Lower leg skin (tissue), 3 donors: ENCODE measurements around the gene GPC6.

Source experiments
- POLR2A ChIP-seq, 2 donors: fragments of 450-650 bp; IDR thresholded peaks; one replicate each; pipeline ENCODE4 v1.6.1; 2016 to 2017; ENCODE audit warnings: antibody characterized with exemption in 2 of 2, mild to moderate bottlenecking in 1 of 2, moderate library complexity in 1 of 2
- TF ChIP-seq, protein P1 (sequence below), 3 donors: fragments of 450-650 bp; IDR thresholded peaks; one replicate each; pipeline ENCODE4 v1.5.1; 2016; ENCODE audit warnings: antibody characterized with exemption in 3 of 3, mild to moderate bottlenecking in 3 of 3, moderate library complexity in 2 of 3

DNA sequence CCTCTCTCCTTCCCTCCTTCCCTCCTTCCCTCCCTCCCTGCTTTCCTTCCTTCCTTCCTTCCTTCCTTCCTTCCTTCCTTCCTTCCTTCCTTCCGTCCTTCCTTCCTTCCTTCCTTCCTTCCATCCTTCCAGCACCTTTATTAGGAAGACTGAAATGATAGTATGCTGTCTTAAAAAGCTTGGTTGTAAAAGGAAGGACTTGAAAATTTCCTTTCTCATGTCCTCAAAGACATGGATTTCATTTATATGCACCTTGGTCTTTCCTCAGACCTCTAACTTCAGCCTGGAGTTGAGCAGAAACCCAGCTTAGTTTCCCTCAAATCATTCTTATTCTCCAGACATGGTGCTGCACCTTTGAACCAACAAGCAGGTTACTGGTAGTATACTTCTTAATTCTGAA, 141.7 kb downstream of the GPC6 start:
- TF ChIP-seq, protein P1, sequence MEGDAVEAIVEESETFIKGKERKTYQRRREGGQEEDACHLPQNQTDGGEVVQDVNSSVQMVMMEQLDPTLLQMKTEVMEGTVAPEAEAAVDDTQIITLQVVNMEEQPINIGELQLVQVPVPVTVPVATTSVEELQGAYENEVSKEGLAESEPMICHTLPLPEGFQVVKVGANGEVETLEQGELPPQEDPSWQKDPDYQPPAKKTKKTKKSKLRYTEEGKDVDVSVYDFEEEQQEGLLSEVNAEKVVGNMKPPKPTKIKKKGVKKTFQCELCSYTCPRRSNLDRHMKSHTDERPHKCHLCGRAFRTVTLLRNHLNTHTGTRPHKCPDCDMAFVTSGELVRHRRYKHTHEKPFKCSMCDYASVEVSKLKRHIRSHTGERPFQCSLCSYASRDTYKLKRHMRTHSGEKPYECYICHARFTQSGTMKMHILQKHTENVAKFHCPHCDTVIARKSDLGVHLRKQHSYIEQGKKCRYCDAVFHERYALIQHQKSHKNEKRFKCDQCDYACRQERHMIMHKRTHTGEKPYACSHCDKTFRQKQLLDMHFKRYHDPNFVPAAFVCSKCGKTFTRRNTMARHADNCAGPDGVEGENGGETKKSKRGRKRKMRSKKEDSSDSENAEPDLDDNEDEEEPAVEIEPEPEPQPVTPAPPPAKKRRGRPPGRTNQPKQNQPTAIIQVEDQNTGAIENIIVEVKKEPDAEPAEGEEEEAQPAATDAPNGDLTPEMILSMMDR (IDR thresholded peaks at IDR 0.05): no peak
- no peak for TF ChIP-seq POLR2A (IDR thresholded peaks at IDR 0.05)
